SK-N-DZ (cell line): ENCODE results near the gene ATF7.

Experiments used
- DNase-seq: peaks from one replicate; pipeline ENCODE4 v3.0.0-alpha.2; 2015; ENCODE audit warnings: low spot score

ATF7 gene

GRCh38 chr12:53596920-53597363 lies 29.2 kb downstream of the ATF7 start:
- DNase-seq = no peak

GRCh38 chr12:53594897-53595615 lies 31.1 kb downstream of the ATF7 start:
- DNase-seq = no peak

GRCh38 chr12:53593707-53594106 lies 32.5 kb downstream of the ATF7 start:
- no peak for DNase-seq

GRCh38 chr12:53593031-53593430 lies 33.2 kb downstream of the ATF7 start:
- no peak for DNase-seq

GRCh38 chr12:53592426-53592825 lies 33.8 kb downstream of the ATF7 start:
- DNase-seq = no peak

GRCh38 chr12:53591301-53592206 lies 34.6 kb downstream of the ATF7 start:
- peak; percentile 32 for DNase-seq

- no peak for DNase-seq
Measured at GRCh38 chr12:53590652-53591051, 35.5 kb downstream of the ATF7 start.

GRCh38 chr12:53589915-53590314 lies 36.3 kb downstream of the ATF7 start:
- DNase-seq = no peak

GRCh38 chr12:53589423-53589822 lies 36.8 kb downstream of the ATF7 start:
- DNase-seq = no peak

- DNase-seq = no peak
Measured at GRCh38 chr12:53588123-53588522, 38.1 kb downstream of the ATF7 start.

- no peak for DNase-seq
Measured at GRCh38 chr12:53586745-53587144, 39.4 kb downstream of the ATF7 start.

GRCh38 chr12:53585448-53586125 lies 40.6 kb downstream of the ATF7 start:
- DNase-seq = no peak

GRCh38 chr12:53579545-53579955 lies 46.6 kb downstream of the ATF7 start:
- DNase-seq = no peak

GRCh38 chr12:53578783-53579182 lies 47.4 kb downstream of the ATF7 start:
- no peak for DNase-seq

- no peak for DNase-seq
Measured at GRCh38 chr12:53577941-53578352, 48.2 kb downstream of the ATF7 start.

- no peak for DNase-seq
Measured at GRCh38 chr12:53575502-53576249, 50.5 kb downstream of the ATF7 start.

- DNase-seq = no peak
Measured at GRCh38 chr12:53572134-53572758, 53.9 kb downstream of the ATF7 start.

GRCh38 chr12:53571295-53571694 lies 54.9 kb downstream of the ATF7 start:
- DNase-seq = no peak

GRCh38 chr12:53568809-53569557 lies 57.2 kb downstream of the ATF7 start:
- DNase-seq = no peak
